ENCODE data around the gene VSIR. TPM values are rescaled to one million over a fixed set of nuclear protein-coding genes. Genes with fewer than 3 reads are reported as not detected.
A peak's percentile ranks its signal among the peaks of the same experiment; 100 is the strongest.

VSIR gene
- total and polyA plus RNA-seq, 10 of the 15 experiments (the other 5 are each of a cell fraction or from before 2014, with no cell fraction given) = 0.19 to 12.5 (median 6.7) TPM

- ChIA-PET RAD21 (ENCODE audit: unreplicated experiment) (interaction anchor here (0.6 to 4.4 kb wide), 9 partner anchors 16 to 85 kb away, joined by 3 to 19 read pairs (median 6); partner anchors contain the start of gene VSIR), SMC1A (ENCODE audit: uncharacterized antibody, unreplicated experiment) (interaction anchor here (0.6 to 5.4 kb wide), 11 partner anchors 11 to 50 kb away, joined by 3 to 33 read pairs (median 3); partner anchors contain the start of gene VSIR), CTCF (interaction anchor here (0.5 to 5.1 kb wide), 9 partner anchors 13 to 456 kb away, joined by 3 to 40 read pairs (median 5); partner anchors contain the start of gene VSIR), POLR2A (interaction anchor here (0.8 to 1.8 kb wide), 4 partner anchors 39 to 355 kb away, joined by 3 to 7 read pairs (median 4); partner anchors contain the start of genes PSAP and VSIR)
- no peaks in the 10 kb centered on the region for H3K27me3 ChIP-seq (replicated peaks in 1 of 2; ENCODE audit: control insufficient read depth in 2 of 2, insufficient read depth in 2 of 2, low read length in 1 of 2)
- 8% methylated on average over 12 of the region's 12 CpGs for WGBS (ENCODE audit: insufficient coverage, insufficient replicate concordance, low lambda C conversion rate, missing lambda C conversion rate)
- BruUV-seq (replicated peaks) = no TSS peak
- intact Hi-C loops (cut with micrococcal nuclease; ENCODE audit: unreplicated experiment) = loop anchor here (1.0 kb wide), 2 partner anchors 21 to 42 kb away; no protein-coding TSS in a partner anchor
- ATAC-seq = peak; percentile 79
- no peaks in the 10 kb centered on the region for H3K9me3 ChIP-seq (replicated peaks; ENCODE audit: control insufficient read depth, insufficient read depth, low read length)
- peak; percentile 49 for FAIRE-seq
- H3K36me3 ChIP-seq (ENCODE audit: control insufficient read depth in 2 of 2, insufficient read depth in 2 of 2, low read length in 1 of 2) = no peaks in the 10 kb centered on the region
- H3K79me2 ChIP-seq (ENCODE audit: control insufficient read depth, insufficient read depth, low read length) = no peaks in the 10 kb centered on the region
- H3K9ac ChIP-seq (ENCODE audit: control insufficient read depth, insufficient read depth, low read length) = peak overlapping the region; percentile 73
- DNase-seq (ENCODE audit: low read depth, low spot score) = peak; percentile 69
- peak overlapping the region; percentile 70 for H2AFZ ChIP-seq (ENCODE audit: control insufficient read depth, low read depth, low read length)
- in situ Hi-C loops (cut with MboI) = no loop called here
- 0 out of 2 replicates have a peak overlapping the region, but pooled peaks have one; percentile 13 for H3K4me3 ChIP-seq
- H4K20me1 ChIP-seq (ENCODE audit: control insufficient read depth, insufficient read depth) = no peaks in the 10 kb centered on the region
- peaks cover 48% of the 10 kb centered on the region for H3K4me1 ChIP-seq (ENCODE audit: control insufficient read depth, insufficient read depth, low read length)
- H3K4me2 ChIP-seq (ENCODE audit: control insufficient read depth, insufficient read depth) = peak overlapping the region; percentile 90
- H3K27ac ChIP-seq (ENCODE audit: control insufficient read depth, insufficient read depth) = peak overlapping the region; percentile 81
- TF ChIP-seq ZNF217 (IDR thresholded peaks at IDR 0.05) (peak; percentile 80), CHD1 (IDR thresholded peaks at IDR 0.05; ENCODE audit: low read depth, low read length) (no peak), ASH2L (IDR thresholded peaks at IDR 0.05; ENCODE audit: borderline replicate concordance, low read depth) (no peak), ZNF687 (IDR thresholded peaks at IDR 0.05) (0 out of 2 replicates have a peak, but pooled peaks have one; percentile 44), ZZZ3 (IDR thresholded peaks at IDR 0.05; ENCODE audit: control insufficient read depth, insufficient read length, low read depth) (no peak), ATF7 (IDR thresholded peaks at IDR 0.05; ENCODE audit: low read depth) (peak; percentile 18; the same call in 1 of the 2 replicates), RELA (IDR thresholded peaks at IDR 0.05; ENCODE audit: borderline replicate concordance, partially characterized antibody) (no peak), RBBP5 (conservative IDR thresholded peaks at IDR 0.05) (no peak), ZBED1 (IDR thresholded peaks at IDR 0.05; ENCODE audit: borderline replicate concordance) (no peak), POLR2AphosphoS2 (IDR thresholded peaks at IDR 0.05; ENCODE audit: low read depth, low read length) (no peak), POLR2AphosphoS5 (IDR thresholded peaks at IDR 0.05; ENCODE audit: low read length) (no peak), SMARCA5 (IDR thresholded peaks at IDR 0.05) (peak; percentile 88), EP300 (IDR thresholded peaks at IDR 0.05; ENCODE audit: borderline replicate concordance in 1 of 2, control insufficient read depth in 1 of 2, low read depth in 2 of 2, low read length in 2 of 2) (0 out of 4 replicates have a peak, but pooled peaks of 1 of the 2 experiments have one; percentile 16), LARP7 (IDR thresholded peaks at IDR 0.05) (0 out of 2 replicates have a peak, but pooled peaks have one; percentile 56), CBFB (IDR thresholded peaks at IDR 0.05; ENCODE audit: low read depth) (peak; percentile 54; the same call in 1 of the 2 replicates), RB1 (IDR thresholded peaks at IDR 0.05; ENCODE audit: borderline replicate concordance) (no peak), RCOR1 (conservative IDR thresholded peaks at IDR 0.05; ENCODE audit: low read depth, low read length) (no peak), IKZF1 (conservative IDR thresholded peaks at IDR 0.05) (0 out of 2 replicates have a peak, but pooled peaks have one; percentile 45), DPF2 (IDR thresholded peaks at IDR 0.05) (peak; percentile 50; the same call in 1 of the 2 replicates), POLR2A (IDR thresholded peaks at IDR 0.05; ENCODE audit: low read depth, low read length) (no peak)
- TF ChIP-seq, protein P1, sequence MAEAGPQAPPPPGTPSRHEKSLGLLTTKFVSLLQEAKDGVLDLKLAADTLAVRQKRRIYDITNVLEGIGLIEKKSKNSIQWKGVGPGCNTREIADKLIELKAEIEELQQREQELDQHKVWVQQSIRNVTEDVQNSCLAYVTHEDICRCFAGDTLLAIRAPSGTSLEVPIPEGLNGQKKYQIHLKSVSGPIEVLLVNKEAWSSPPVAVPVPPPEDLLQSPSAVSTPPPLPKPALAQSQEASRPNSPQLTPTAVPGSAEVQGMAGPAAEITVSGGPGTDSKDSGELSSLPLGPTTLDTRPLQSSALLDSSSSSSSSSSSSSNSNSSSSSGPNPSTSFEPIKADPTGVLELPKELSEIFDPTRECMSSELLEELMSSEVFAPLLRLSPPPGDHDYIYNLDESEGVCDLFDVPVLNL (IDR thresholded peaks at IDR 0.05; ENCODE audit: low read depth, low read length) = no peak
These were observed 46.1 kb downstream of the VSIR start for GRCh38 chr10:71727105-71727737.
